HG03521 (cell line): ENCODE measurements around the gene VAC14.
"Not testable (repeated sequence)": the region's sequence is repeated elsewhere in the genome, so short reads cannot be mapped to it uniquely, and the experiment has no call there.

ENCODE experiments used
- ATAC-seq: cut with Tn5 transposase; IDR thresholded peaks from one replicate; pipeline ENCODE4 v1.9.1; 2021; ENCODE audit warnings: mild to moderate bottlenecking, moderate library complexity; ENCODE audit not compliant: unreplicated experiment

VAC14 gene

GRCh38 chr16:70683146-70683944 lies 117.6 kb downstream of the VAC14 start:
- ATAC-seq: no peak

- ATAC-seq: no peak
Observed at GRCh38 chr16:70682239-70683145, 118.5 kb downstream of the VAC14 start.

- ATAC-seq: no peak
Observed at GRCh38 chr16:70681382-70682238, 119.3 kb downstream of the VAC14 start.

GRCh38 chr16:70680495-70681381 lies 120.2 kb downstream of the VAC14 start:
- ATAC-seq: no peak

GRCh38 chr16:70679671-70680494 lies 121.1 kb downstream of the VAC14 start:
- no peak for ATAC-seq

GRCh38 chr16:70678898-70679670 lies 121.9 kb downstream of the VAC14 start:
- no peak for ATAC-seq

GRCh38 chr16:70678121-70678897 lies 122.6 kb downstream of the VAC14 start:
- no peak for ATAC-seq

GRCh38 chr16:70677499-70678120 lies 123.3 kb downstream of the VAC14 start:
- ATAC-seq: no peak

GRCh38 chr16:70676675-70677498 lies 124.1 kb downstream of the VAC14 start:
- ATAC-seq: no peak

GRCh38 chr16:70675851-70676513 lies 125.0 kb downstream of the VAC14 start:
- ATAC-seq: no peak

GRCh38 chr16:70674221-70675014 lies 126.5 kb downstream of the VAC14 start:
- ATAC-seq: no peak

- ATAC-seq: not testable (repeated sequence)
Observed at GRCh38 chr16:70670938-70671337, 130.0 kb downstream of the VAC14 start.

- no peak for ATAC-seq
Observed at GRCh38 chr16:70670175-70670574, 130.8 kb downstream of the VAC14 start.

GRCh38 chr16:70665806-70666735 lies 134.9 kb downstream of the VAC14 start:
- no peak for ATAC-seq
